Loucy (cell line): ENCODE measurements around the gene DPM2.
A peak's percentile ranks its signal among the peaks of the same experiment; 100 is the strongest.

ENCODE experiments used
- H2AFZ ChIP-seq: fragments of 200-600 bp; sonication (generic); 2 replicates; pipeline ENCODE4 v1.6.0; 2016; ENCODE audit warnings: antibody characterized with exemption, mild to moderate bottlenecking, low read length, moderate library complexity
- H3F3A ChIP-seq: fragments of 200-600 bp; 2 replicates; pipeline ENCODE4 v1.6.0; 2016; ENCODE audit warnings: antibody characterized with exemption, low read depth, mild to moderate bottlenecking
- H3K27me3 ChIP-seq: fragments of 200-600 bp; sonication (generic); 2 replicates; pipeline ENCODE4 v1.6.1; 2014; ENCODE audit warnings: low read length, mild to moderate bottlenecking; ENCODE audit not compliant: insufficient read depth, poor library complexity, severe bottlenecking
- H3K36me3 ChIP-seq: fragments of 200-600 bp; sonication (generic); 2 replicates; pipeline ENCODE4 v1.6.1; 2016; ENCODE audit warnings: low read length; ENCODE audit not compliant: insufficient read depth
- H3K4me1 ChIP-seq: fragments of 200-600 bp; sonication (generic); 2 replicates; pipeline ENCODE4 v1.5.1; 2014; ENCODE audit warnings: low read length, mild to moderate bottlenecking; ENCODE audit not compliant: insufficient read depth, poor library complexity, severe bottlenecking
- H3K4me2 ChIP-seq: fragments of 200-600 bp; sonication (generic); 2 replicates; pipeline ENCODE4 v1.6.0; 2014; ENCODE audit warnings: antibody characterized with exemption, low read length, low read depth, mild to moderate bottlenecking; ENCODE audit not compliant: poor library complexity, severe bottlenecking
- H3K4me3 ChIP-seq: fragments of 200-600 bp; sonication (generic); 2 replicates; pipeline ENCODE4 v1.5.1; 2014; ENCODE audit warnings: low read length, mild to moderate bottlenecking, mixed read lengths; ENCODE audit not compliant: poor library complexity, severe bottlenecking
- H3K79me2 ChIP-seq: fragments of 200-600 bp; sonication (generic); 2 replicates; pipeline ENCODE4 v1.6.1; 2014; ENCODE audit warnings: low read length; ENCODE audit not compliant: insufficient read depth
- H3K9ac ChIP-seq: fragments of 200-600 bp; sonication (generic); 2 replicates; pipeline ENCODE4 v1.6.0; 2014; ENCODE audit warnings: mild to moderate bottlenecking, low read depth, low read length, moderate library complexity; ENCODE audit not compliant: poor library complexity, severe bottlenecking
- H3K9me2 ChIP-seq: fragments of 200-600 bp; sonication (generic); replicated peaks from 2 replicates; pipeline ENCODE4 v1.6.1; 2016; ENCODE audit warnings: low read depth, low read length, mixed read lengths
- H3K9me3 ChIP-seq: fragments of 200-600 bp; sonication (generic); 2 replicates; pipeline ENCODE4 v1.6.1; 2014; ENCODE audit warnings: mild to moderate bottlenecking, antibody characterized with exemption, low read length, low read depth; ENCODE audit not compliant: insufficient read depth
- H4K20me1 ChIP-seq: fragments of 200-600 bp; sonication (generic); 2 replicates; pipeline ENCODE4 v1.6.0; 2014; ENCODE audit warnings: antibody characterized with exemption, low read length, mild to moderate bottlenecking; ENCODE audit not compliant: insufficient read depth, poor library complexity, severe bottlenecking
- EZH2phosphoT487 ChIP-seq: fragments of 200-600 bp; IDR thresholded peaks from 2 replicates; pipeline ENCODE4 v1.6.1; 2018; ENCODE audit warnings: antibody characterized with exemption, mild to moderate bottlenecking, moderate library complexity, borderline replicate concordance
- TF ChIP-seq, protein P1 (sequence below): fragments of 200-600 bp; sonication (generic); conservative IDR thresholded peaks from 2 replicates; pipeline ENCODE4 v1.5.1; 2014; ENCODE audit warnings: mild to moderate bottlenecking, antibody characterized with exemption, low read length

Gene DPM2

DNA sequence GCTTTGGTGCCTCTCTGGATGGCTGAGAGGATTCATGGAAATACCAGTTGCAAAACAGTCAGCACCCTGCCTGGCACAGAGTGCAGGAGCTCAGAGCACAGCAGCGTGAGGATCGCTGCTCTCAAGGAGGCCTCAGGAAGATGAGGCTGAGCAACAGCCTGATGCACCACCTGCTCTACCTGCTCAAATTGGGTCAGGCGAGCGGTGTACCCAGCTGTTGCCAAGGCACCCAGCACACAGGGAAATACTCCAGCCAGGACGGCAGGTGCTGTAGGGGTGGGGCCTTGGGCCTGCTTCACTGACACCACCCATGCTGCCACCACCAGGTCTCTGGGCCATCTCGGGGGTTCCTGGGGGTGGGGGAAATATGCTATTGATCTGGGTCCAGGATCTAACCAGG is 38.8 kb upstream of the DPM2 start:
- no peak for TF ChIP-seq EZH2phosphoT487
- TF ChIP-seq, protein P1, sequence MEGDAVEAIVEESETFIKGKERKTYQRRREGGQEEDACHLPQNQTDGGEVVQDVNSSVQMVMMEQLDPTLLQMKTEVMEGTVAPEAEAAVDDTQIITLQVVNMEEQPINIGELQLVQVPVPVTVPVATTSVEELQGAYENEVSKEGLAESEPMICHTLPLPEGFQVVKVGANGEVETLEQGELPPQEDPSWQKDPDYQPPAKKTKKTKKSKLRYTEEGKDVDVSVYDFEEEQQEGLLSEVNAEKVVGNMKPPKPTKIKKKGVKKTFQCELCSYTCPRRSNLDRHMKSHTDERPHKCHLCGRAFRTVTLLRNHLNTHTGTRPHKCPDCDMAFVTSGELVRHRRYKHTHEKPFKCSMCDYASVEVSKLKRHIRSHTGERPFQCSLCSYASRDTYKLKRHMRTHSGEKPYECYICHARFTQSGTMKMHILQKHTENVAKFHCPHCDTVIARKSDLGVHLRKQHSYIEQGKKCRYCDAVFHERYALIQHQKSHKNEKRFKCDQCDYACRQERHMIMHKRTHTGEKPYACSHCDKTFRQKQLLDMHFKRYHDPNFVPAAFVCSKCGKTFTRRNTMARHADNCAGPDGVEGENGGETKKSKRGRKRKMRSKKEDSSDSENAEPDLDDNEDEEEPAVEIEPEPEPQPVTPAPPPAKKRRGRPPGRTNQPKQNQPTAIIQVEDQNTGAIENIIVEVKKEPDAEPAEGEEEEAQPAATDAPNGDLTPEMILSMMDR, result no peak
- no peak overlapping the region for H2AFZ ChIP-seq
- peak overlapping the region; percentile 80 for H3K4me2 ChIP-seq
- peak overlapping the region; percentile 80 for H3K9ac ChIP-seq
- peak overlapping the region; percentile 91 for H3K4me3 ChIP-seq
- no peaks in the 10 kb centered on the region for H3K9me2 ChIP-seq
- H3K79me2 ChIP-seq, result peaks cover 90% of the 10 kb centered on the region
- no peaks in the 10 kb centered on the region for H3F3A ChIP-seq
- H3K36me3 ChIP-seq, result no peaks in the 10 kb centered on the region
- H3K9me3 ChIP-seq, result no peaks in the 10 kb centered on the region
- peaks cover 74% of the 10 kb centered on the region for H3K4me1 ChIP-seq
- H4K20me1 ChIP-seq, result peaks cover 77% of the 10 kb centered on the region
- H3K27me3 ChIP-seq, result no peaks in the 10 kb centered on the region

DNA sequence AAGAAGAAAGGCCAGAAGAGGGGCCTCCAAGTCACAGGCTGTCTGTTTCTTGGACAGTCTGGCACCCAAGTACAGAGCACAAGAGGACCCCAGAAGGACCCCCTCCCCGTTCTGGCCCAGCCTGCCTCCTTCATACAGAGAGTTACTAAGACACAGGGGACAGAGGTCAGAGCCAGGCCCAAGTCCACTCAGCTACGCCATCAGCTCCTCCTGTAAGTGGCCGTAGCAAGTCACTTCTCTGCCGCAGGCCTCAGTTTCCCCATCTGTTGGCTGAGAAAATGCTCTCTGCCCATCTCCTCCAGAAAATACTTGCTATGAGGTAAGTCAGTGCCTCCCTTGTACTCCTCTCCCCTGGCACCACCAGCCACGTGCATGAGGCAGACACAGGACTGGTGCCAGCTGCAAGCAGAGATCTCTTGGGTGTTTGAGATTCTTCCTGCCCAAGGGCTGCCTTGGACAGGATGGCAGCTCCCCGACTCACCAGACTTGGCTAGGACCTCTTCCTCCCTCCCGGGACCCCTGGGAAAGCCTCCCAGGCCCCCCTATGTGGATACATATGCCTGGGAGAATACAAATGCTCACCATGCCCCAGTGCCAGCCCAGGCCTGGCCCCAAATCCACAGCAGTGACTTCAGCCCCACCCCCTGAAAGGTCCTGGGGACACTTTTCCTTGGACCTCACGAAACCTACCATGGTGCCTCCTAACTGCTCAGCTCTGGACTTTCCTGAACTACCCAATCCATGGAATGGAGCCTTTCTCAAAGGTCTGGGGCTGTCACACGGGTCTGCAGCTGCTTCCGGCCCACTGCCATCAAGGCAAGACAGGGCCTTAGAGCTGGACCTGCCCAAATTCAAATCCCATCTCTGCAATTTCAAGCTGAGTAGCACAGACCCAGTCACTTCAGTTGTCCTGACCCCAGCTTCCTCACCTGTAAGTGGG is 38.0 kb upstream of the DPM2 start:
- no peaks in the 10 kb centered on the region for H3K9me2 ChIP-seq
- H3K4me1 ChIP-seq, result peaks cover 78% of the 10 kb centered on the region
- peaks cover 80% of the 10 kb centered on the region for H4K20me1 ChIP-seq
- peaks cover 95% of the 10 kb centered on the region for H3K79me2 ChIP-seq
- peak overlapping the region; percentile 91 for H3K4me3 ChIP-seq
- no peaks in the 10 kb centered on the region for H3K27me3 ChIP-seq
- TF ChIP-seq, protein P1, result no peak
- TF ChIP-seq EZH2phosphoT487, result no peak
- H3K36me3 ChIP-seq, result no peaks in the 10 kb centered on the region
- no peaks in the 10 kb centered on the region for H3F3A ChIP-seq
- H3K9me3 ChIP-seq, result no peaks in the 10 kb centered on the region
- no peak overlapping the region for H2AFZ ChIP-seq
- H3K4me2 ChIP-seq, result peak overlapping the region; percentile 80
- peak overlapping the region; percentile 80 for H3K9ac ChIP-seq

DNA sequence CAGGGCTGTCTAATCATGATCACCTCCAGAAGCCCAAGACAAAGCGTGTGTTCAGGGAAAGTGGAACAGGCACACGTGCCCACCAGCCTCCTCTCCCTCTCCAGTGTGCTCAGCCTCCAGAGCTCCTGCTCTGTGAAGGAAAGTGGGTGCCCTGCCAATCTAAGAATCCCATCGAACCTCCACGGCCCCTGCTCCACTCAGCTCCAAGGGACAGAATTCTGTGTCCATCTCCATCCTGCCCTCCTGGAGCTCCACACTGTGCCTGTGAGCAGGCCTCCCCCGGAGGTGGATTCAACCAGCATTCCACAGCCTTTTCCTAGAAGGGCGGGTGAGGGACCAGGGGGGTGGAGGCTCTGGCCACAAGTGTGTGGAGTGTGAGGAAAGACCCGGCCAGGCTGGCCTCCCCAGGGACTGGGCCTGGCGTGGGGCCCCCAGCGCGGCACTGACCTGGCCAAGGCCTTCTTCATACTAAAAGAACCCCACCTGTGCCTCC is 37.2 kb upstream of the DPM2 start:
- H3K4me3 ChIP-seq, result peak overlapping the region; percentile 40
- no peaks in the 10 kb centered on the region for H3F3A ChIP-seq
- peaks cover 86% of the 10 kb centered on the region for H3K4me1 ChIP-seq
- H3K9me2 ChIP-seq, result no peaks in the 10 kb centered on the region
- peak overlapping the region; percentile 80 for H3K9ac ChIP-seq
- H2AFZ ChIP-seq, result no peak overlapping the region
- H4K20me1 ChIP-seq, result peaks cover 78% of the 10 kb centered on the region
- no peaks in the 10 kb centered on the region for H3K27me3 ChIP-seq
- TF ChIP-seq, protein P1, result no peak
- TF ChIP-seq EZH2phosphoT487, result no peak
- H3K79me2 ChIP-seq, result peaks cover 96% of the 10 kb centered on the region
- H3K4me2 ChIP-seq, result peak overlapping the region; percentile 80
- no peaks in the 10 kb centered on the region for H3K9me3 ChIP-seq
- H3K36me3 ChIP-seq, result no peaks in the 10 kb centered on the region
